Activated naive CD4-positive, alpha-beta T cell treated with anti-CD3 and anti-CD28 coated beads for 36 hours (primary cell): ENCODE results near the gene FGF12. TPM values are rescaled to one million over a fixed set of nuclear protein-coding genes. Genes with fewer than 3 reads are reported as not detected.

Experiments
- CTCF ChIA-PET: fragments of 350-600 bp; sonication (Branson Sonifier 250); formaldehyde crosslinking; loops from one replicate; lab custom pipeline; 2021; ENCODE audit warnings: antibody characterized with exemption; lab: Charles Lee
- DNase-seq: peaks from one replicate; pipeline ENCODE4 v3.0.0-alpha.2; 2020
- H3K27ac Mint-ChIP-seq: one replicate; pipeline ENCODE4 v1.8.0; 2021; ENCODE audit warnings: mild to moderate bottlenecking, mixed read lengths
- H3K27me3 Mint-ChIP-seq: one replicate; pipeline ENCODE4 v1.8.0; 2021; ENCODE audit warnings: low read depth, mixed read lengths
- H3K36me3 Mint-ChIP-seq: one replicate; pipeline ENCODE4 v1.8.0; 2021; ENCODE audit warnings: low read depth, mixed read lengths
- H3K4me1 Mint-ChIP-seq: one replicate; pipeline ENCODE4 v1.8.0; 2021; ENCODE audit warnings: low read depth, mixed read lengths
- H3K4me3 Mint-ChIP-seq: one replicate; pipeline ENCODE4 v1.8.0; 2021; ENCODE audit warnings: mild to moderate bottlenecking, moderate library complexity, mixed read lengths
- H3K9me3 Mint-ChIP-seq: one replicate; pipeline ENCODE4 v1.8.0; 2021; ENCODE audit warnings: mixed read lengths
- intact Hi-C: fragments of 100-400 bp; cut with micrococcal nuclease; formaldehyde crosslinking; loops from one replicate; pipeline ENCODE4 v1.15.1; 2023
- total RNA-seq, 2 experiments: library from RNA; stranded (reverse); gene quantifications; one replicate each; pipeline ENCODE4 v1.2.3, GENCODE V29; 2021

Gene FGF12
- total RNA-seq, 2 experiments from 2014 or later, result not detected

DNA sequence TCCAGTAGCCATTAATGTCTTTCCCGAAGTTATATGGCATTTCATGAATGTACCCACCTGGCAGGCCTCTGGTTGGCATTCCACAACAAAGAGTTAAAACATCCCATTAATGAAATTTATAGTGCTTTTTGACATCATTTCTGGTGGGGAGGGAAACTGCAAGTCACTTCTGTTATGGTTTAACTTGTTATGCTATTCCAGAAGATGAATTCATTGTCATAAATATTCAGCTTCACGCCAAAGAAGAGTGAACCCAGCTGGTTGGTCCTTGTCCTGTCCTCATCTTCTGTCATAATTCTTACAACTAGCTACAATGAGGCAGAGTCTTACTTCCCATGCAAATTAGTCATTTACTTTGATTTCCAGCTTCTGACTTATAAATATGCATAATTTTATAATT lies 471.5 kb downstream of the FGF12 start:
- Mint-ChIP-seq H3K27ac (no peak overlapping the region), H3K36me3 (no peaks in the 10 kb centered on the region), H3K27me3 (no peaks in the 10 kb centered on the region), H3K4me1 (no peaks in the 10 kb centered on the region), H3K4me3 (no peak overlapping the region), H3K9me3 (no peaks in the 10 kb centered on the region)
- intact Hi-C loops, result no loop called here
- CTCF ChIA-PET, result no interaction called here
- no peak for DNase-seq

DNA sequence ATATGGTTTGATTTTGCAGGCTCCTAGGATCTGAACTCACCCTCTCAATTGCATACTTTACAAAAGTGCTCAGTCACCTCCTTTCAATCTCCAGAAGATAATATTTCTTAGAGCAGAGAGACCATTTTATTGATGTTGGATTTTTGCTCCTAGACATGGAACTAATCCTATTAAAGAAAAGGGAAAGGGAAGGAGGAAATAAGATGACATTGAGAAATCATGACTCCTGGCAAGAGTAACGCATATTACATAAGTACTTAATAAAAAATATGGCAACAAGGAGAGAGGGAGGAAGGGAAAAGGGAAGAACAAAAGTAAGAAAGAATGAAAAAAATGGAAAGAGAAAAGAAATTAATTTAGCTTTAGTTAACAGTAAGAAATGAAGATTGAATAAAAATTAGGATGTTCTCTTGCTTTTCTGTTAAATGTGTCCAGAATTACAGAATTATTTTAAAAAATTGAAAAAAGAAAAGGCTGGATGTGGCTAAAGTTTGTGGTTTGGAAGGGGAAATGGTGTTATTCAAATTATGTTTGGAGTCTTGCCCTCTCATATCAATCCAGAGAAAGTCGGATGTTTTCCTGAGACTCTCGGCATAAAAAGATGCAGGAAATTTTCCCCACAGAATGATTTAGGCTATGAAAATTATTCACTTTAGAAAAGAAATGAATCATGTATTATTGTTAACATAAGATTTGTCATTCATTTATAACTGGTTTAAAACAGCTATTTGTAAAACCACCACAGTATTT lies 474.0 kb downstream of the FGF12 start:
- H3K27me3 Mint-ChIP-seq, result no peaks in the 10 kb centered on the region
- intact Hi-C loops, result no loop called here
- CTCF ChIA-PET, result interaction anchor here (0.9 kb wide), 1 partner anchor 8 kb away, joined by 3 read pairs; no protein-coding TSS in a partner anchor
- no peak for DNase-seq
- no peaks in the 10 kb centered on the region for H3K9me3 Mint-ChIP-seq
- H3K4me3 Mint-ChIP-seq, result no peak overlapping the region
- H3K27ac Mint-ChIP-seq, result no peak overlapping the region
- H3K36me3 Mint-ChIP-seq, result no peaks in the 10 kb centered on the region
- no peaks in the 10 kb centered on the region for H3K4me1 Mint-ChIP-seq

DNA sequence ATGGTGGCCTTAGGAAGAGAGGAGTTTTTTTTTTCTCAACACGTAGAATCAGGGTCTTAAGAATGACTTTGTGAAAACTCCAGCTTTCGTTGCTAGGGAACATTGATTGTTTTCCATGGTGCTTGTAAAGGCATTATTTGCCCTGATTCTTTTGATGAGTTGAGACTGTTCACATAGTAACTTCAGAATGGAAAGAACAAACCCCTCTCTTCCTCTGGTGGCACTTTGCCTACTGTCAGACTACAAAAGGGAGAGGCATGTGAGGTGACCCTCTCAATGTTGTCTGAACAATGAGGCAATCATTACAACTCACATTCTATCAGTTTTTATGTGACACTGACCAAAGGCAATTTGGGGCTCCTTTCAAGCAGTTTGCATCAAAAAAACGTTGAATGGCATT lies 477.8 kb downstream of the FGF12 start:
- no peak overlapping the region for H3K27ac Mint-ChIP-seq
- CTCF ChIA-PET, result no interaction called here

DNA sequence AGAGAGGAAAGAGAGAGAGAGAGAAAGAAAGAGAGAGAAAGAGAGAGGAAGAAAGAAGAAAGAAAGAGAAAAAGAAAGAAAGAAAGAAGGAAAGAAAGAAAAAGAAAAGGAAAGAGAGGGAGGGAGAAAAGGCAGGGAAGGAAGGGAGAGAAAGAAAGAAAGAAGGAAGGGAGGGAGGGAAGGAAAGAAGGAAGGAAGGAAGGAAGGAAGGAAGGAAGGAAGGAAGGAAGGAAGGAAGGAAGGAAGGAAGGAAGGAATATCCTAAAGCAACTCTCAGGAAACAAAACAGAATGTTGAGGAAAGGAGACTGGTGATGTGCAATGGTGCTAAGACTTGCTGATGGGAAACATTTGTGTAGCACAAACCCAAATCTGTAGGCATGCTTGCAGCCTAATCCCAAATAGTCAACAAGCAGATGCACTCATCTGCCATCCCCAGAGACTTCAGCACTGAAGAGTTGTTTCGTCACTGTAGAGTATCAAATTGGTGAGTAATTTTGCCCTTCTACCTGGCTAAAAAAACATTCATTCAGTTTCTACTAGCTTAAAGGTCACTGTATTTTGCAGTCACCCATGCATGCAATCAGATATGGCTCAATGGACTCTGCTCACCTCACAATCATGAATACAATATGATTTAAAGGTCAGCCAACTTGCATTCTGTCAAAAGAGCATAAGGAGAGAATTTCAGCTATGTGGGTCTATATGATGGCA lies 480.3 kb downstream of the FGF12 start:
- Mint-ChIP-seq H3K4me3 (no peak overlapping the region), H3K36me3 (no peaks in the 10 kb centered on the region), H3K27me3 (no peaks in the 10 kb centered on the region), H3K27ac (no peak overlapping the region), H3K9me3 (no peaks in the 10 kb centered on the region), H3K4me1 (no peaks in the 10 kb centered on the region)
- DNase-seq, result no peak
- CTCF ChIA-PET, result no interaction called here
- intact Hi-C loops, result no loop called here

More for the DNA sequence above, 477.8 kb downstream of the FGF12 start:
- no peak overlapping the region for H3K4me3 Mint-ChIP-seq
- no peaks in the 10 kb centered on the region for H3K36me3 Mint-ChIP-seq
- no peaks in the 10 kb centered on the region for H3K27me3 Mint-ChIP-seq
- DNase-seq, result no peak
- H3K4me1 Mint-ChIP-seq, result no peaks in the 10 kb centered on the region
- intact Hi-C loops, result no loop called here
- no peaks in the 10 kb centered on the region for H3K9me3 Mint-ChIP-seq

DNA sequence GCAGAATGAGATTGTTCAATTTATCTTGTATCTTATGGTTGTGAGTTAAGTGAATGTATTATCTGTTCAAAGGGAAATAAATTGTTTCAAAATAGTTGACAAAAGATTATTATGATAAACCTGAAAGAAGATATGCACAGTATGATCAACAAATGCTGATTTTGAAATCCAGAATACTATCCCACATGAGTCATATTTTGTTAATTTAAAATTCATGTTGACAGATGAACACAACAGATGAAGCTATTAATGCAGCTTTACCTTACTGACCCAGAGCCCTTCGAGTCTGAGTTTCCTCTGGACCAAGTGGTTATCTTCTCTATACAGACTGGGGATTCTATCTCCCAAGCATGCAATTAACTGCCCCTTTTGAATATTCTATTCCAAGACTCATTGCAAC lies 482.8 kb downstream of the FGF12 start:
- Mint-ChIP-seq H3K4me1 (no peaks in the 10 kb centered on the region), H3K27me3 (no peaks in the 10 kb centered on the region), H3K27ac (no peak overlapping the region), H3K9me3 (no peaks in the 10 kb centered on the region), H3K4me3 (no peak overlapping the region), H3K36me3 (no peaks in the 10 kb centered on the region)
- CTCF ChIA-PET, result interaction anchor here (1.0 kb wide), 1 partner anchor 9 kb away, joined by 3 read pairs; no protein-coding TSS in a partner anchor
- DNase-seq, result no peak
- intact Hi-C loops, result no loop called here

DNA sequence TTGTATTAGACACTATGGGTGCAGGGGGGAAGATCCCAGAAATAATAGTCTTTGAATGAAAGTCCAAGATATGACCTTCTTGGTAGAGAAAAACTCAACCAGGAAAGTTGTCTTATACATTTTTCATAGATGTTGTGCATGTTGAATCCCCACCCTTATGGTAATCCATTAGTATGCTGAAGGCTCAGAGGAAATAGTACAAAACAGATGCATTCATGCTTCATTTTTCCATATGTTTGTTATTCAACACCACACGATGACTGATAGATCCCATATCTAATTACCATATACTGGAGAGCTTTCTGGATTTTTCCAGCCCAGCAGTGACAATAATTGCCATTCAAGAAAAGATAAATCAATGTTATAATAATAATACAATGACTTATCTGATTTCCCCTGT lies 487.4 kb downstream of the FGF12 start:
- Mint-ChIP-seq H3K27me3 (no peaks in the 10 kb centered on the region), H3K4me1 (no peaks in the 10 kb centered on the region), H3K36me3 (no peaks in the 10 kb centered on the region), H3K4me3 (no peak overlapping the region), H3K27ac (no peak overlapping the region), H3K9me3 (peaks cover 1% of the 10 kb centered on the region)
- intact Hi-C loops, result no loop called here
- CTCF ChIA-PET, result no interaction called here
- DNase-seq, result no peak

DNA sequence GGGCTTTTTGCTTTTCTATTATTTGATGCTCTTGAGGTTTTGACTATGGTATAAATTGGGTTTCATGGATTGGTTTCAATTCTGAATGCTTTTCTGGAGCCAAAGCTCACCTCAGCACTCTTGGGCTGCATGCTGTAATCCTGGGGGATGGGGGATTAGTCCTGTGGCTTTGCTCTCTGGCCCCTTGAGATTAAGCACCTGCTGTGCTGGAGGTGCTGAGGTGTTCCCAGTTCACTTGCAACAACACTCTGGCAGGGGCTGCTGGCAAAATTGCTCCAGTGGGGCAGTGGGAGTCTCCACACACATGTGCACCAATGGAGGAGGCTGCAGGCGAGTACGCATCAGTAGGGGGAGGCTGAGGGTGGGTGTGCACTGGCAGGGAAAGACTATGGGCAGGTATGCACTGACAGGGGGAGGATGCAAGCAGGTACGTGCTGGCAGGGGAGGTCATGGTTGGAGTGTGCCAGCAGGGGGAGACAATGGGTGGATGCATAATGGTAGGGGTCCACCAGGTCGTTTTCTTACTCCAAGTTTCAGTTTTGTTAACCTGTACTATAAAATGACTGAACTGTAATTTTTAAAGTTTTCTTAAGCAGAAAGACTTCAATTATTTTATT lies 489.2 kb downstream of the FGF12 start:
- no peak overlapping the region for H3K4me3 Mint-ChIP-seq
- peaks cover 1% of the 10 kb centered on the region for H3K9me3 Mint-ChIP-seq
- CTCF ChIA-PET, result interaction anchor here (0.6 to 1.7 kb wide), 2 partner anchors 205 to 1822 kb away, joined by 3 to 5 read pairs; no protein-coding TSS in a partner anchor
- intact Hi-C loops, result no loop called here
- H3K36me3 Mint-ChIP-seq, result no peaks in the 10 kb centered on the region
- no peaks in the 10 kb centered on the region for H3K4me1 Mint-ChIP-seq
- DNase-seq, result no peak
- no peaks in the 10 kb centered on the region for H3K27me3 Mint-ChIP-seq
- no peak overlapping the region for H3K27ac Mint-ChIP-seq

DNA sequence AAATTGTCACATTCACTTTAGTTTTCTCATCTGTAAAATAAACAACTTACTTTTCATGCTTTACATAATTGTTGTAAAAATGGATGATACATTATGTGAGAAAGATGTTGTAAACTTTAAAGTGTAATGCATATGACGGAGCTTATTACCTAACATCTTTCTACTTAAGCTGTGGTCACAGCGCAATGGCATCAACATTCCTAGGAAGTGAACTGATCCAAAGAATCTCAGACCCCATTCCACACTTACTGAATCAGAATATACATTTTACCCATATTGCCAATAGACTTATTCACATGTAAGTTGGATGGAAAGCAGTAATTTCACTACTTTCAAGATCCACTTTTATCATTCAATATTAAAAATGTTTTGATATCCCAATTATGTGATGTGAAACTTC lies 497.5 kb downstream of the FGF12 start:
- DNase-seq, result no peak
- Mint-ChIP-seq H3K9me3 (peaks cover 5% of the 10 kb centered on the region), H3K36me3 (no peaks in the 10 kb centered on the region), H3K4me1 (no peaks in the 10 kb centered on the region), H3K4me3 (no peak overlapping the region), H3K27me3 (no peaks in the 10 kb centered on the region), H3K27ac (no peak overlapping the region)
- CTCF ChIA-PET, result no interaction called here
- intact Hi-C loops, result no loop called here

DNA sequence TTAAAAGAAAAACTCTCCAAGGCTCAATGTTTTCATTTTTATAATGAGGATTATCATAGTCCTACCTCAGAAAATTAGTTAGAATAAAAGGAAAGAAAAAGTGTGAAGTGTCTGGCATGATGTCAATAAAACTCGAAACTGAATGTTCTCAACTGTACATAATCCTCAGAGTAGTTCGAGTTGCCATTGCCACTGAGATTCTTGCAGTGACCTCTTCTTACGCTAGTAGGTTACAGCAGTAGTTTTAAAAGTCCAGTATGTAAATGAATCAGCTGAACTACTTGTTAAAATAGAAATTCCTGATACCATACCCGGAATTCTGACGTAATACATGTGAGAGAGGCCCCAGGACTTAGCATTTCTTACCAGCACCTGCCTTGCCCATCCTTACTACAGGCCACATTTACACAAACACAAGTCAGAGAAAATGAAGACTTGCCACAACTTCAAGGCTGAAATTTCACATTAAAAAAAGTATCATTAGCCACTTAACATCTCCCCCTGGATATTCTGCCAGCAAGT lies 502.6 kb downstream of the FGF12 start:
- no peaks in the 10 kb centered on the region for H3K4me1 Mint-ChIP-seq
- CTCF ChIA-PET, result no interaction called here
- no peaks in the 10 kb centered on the region for H3K36me3 Mint-ChIP-seq
- no peaks in the 10 kb centered on the region for H3K9me3 Mint-ChIP-seq
- DNase-seq, result no peak
- no peaks in the 10 kb centered on the region for H3K27me3 Mint-ChIP-seq
- H3K4me3 Mint-ChIP-seq, result no peak overlapping the region
- intact Hi-C loops, result no loop called here
- no peak overlapping the region for H3K27ac Mint-ChIP-seq

DNA sequence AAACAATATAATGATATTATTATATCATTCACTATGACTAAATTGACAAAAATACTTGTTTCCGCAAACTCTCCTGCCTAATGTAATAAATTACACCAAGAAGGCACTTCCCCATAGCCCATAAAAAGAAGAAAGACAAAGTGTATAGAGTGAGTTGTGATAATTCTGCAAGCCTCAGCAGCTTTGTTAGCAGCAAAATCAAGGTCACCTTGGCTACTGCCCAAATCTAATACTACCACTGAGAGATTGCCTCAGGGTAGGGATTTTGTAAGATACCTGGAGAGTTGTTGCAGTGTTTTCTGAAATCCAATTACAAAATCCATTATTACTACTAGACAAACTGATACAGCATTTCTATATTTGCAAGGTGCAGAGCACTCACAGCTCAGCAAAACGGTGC lies 503.5 kb downstream of the FGF12 start:
- H3K4me1 Mint-ChIP-seq, result no peaks in the 10 kb centered on the region
- H3K4me3 Mint-ChIP-seq, result no peak overlapping the region
- CTCF ChIA-PET, result no interaction called here
- H3K27ac Mint-ChIP-seq, result no peak overlapping the region
- intact Hi-C loops, result no loop called here
- no peaks in the 10 kb centered on the region for H3K9me3 Mint-ChIP-seq
- DNase-seq, result no peak
- H3K27me3 Mint-ChIP-seq, result no peaks in the 10 kb centered on the region
- no peaks in the 10 kb centered on the region for H3K36me3 Mint-ChIP-seq

DNA sequence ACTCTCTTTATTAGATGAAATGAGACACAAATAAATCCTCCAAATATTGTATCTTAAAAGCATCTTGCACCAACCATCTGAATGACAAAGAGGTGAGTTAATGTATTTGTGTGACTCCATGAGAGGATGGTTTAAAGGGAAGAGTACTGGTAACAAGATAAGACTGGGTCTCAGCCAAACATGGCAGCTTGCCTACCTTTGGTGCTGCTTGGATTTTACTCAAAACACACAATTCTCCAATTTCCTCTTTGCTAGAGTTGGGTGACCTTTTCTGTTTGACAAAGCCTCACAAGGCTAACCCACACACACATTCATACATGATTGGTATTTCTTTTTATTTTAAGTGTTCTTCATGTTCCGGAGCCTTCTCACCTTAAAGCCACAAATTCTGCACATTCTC lies 506.4 kb downstream of the FGF12 start:
- no peak overlapping the region for H3K27ac Mint-ChIP-seq
- H3K9me3 Mint-ChIP-seq, result no peaks in the 10 kb centered on the region
- DNase-seq, result no peak
- CTCF ChIA-PET, result no interaction called here
- H3K27me3 Mint-ChIP-seq, result no peaks in the 10 kb centered on the region
- H3K36me3 Mint-ChIP-seq, result no peaks in the 10 kb centered on the region
- H3K4me3 Mint-ChIP-seq, result no peak overlapping the region
- intact Hi-C loops, result no loop called here
- H3K4me1 Mint-ChIP-seq, result no peaks in the 10 kb centered on the region

DNA sequence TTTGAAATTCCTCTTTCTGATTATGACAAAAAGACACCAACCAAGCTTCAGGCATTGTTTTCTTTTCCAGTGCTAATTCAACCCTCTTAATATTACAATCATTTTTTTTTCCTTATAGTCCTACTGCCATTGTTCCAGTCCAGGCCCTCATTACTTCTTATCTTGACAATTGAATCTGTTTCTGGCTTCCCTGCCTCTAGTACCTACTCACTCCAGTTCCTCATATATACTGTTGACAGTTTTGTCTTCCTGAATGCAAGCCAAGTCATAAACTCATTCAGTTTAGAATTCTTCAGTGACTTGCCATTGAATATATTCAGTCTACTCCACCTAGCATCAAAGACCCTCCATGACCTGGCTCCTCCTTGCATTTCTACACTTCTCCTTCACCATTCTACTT lies 507.4 kb downstream of the FGF12 start:
- CTCF ChIA-PET, result interaction anchor here (0.6 kb wide), 1 partner anchor 11 kb away, joined by 3 read pairs; no protein-coding TSS in a partner anchor
- Mint-ChIP-seq H3K9me3 (no peaks in the 10 kb centered on the region), H3K36me3 (no peaks in the 10 kb centered on the region)

More for the DNA sequence above, 507.4 kb downstream of the FGF12 start:
- Mint-ChIP-seq H3K27me3 (no peaks in the 10 kb centered on the region), H3K4me3 (no peak overlapping the region), H3K27ac (no peak overlapping the region), H3K4me1 (no peaks in the 10 kb centered on the region)
- intact Hi-C loops, result no loop called here
- no peak for DNase-seq
